ENCODE data around the gene SPINK6.

Gene SPINK6

DNA sequence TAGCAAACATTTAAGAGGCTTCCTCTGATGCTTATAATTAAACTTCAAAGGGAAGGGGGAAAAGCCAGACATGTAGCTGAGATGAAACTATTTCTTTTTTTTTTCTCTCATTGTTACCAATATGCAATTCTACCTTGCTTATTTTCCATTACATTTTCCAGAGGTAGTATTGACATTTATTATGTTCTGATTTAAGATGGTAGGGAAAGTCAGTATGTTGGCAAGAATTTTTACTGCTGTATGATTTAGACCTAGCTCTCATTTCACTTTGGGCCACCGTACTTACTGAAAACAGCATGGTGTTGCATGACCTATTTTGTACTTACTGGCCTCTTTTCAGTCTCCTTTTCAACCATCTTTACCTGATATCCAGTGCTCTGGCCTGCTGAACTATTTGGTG lies 9.6 kb upstream of the SPINK6 start:
- Histone ChIP-seq H3K9ac (ENCODE audit: low read length) (no peak overlapping the region), H3K79me1 (replicated peaks; ENCODE audit: low read length, poor library complexity, severe bottlenecking) (no peaks in the 10 kb centered on the region), H3K4me1 (ENCODE audit: control insufficient read depth, insufficient read depth, low read depth, low read length) (no peaks in the 10 kb centered on the region), H3K14ac (ENCODE audit: low read length in 2 of 2) (no peak overlapping the region), H3K27ac (ENCODE audit: low read length, poor library complexity, severe bottlenecking) (no peak overlapping the region), H3K18ac (ENCODE audit: low read depth in 1 of 2, low read length in 2 of 2) (no peak overlapping the region), H3K4me3 (ENCODE audit: insufficient read depth in 1 of 2, low read depth in 1 of 2, low read length in 2 of 2) (no peak overlapping the region), H2BK12ac (ENCODE audit: low read length in 2 of 2) (no peak overlapping the region), H2BK5ac (ENCODE audit: low read depth, low read length, poor library complexity, severe bottlenecking) (no peak overlapping the region), H3K36me3 (ENCODE audit: control insufficient read depth in 1 of 2, insufficient read depth in 2 of 2, low read depth in 1 of 2, low read length in 2 of 2) (no peaks in the 10 kb centered on the region), H3K9me3 (ENCODE audit: control insufficient read depth, low read length) (no peaks in the 10 kb centered on the region), H4K91ac (ENCODE audit: low read length) (no peak overlapping the region), H4K8ac (ENCODE audit: low read length) (no peak overlapping the region), H3K23ac (ENCODE audit: low read length in 2 of 2) (no peak overlapping the region), H3K27me3 (ENCODE audit: control insufficient read depth in 1 of 2, insufficient read depth in 1 of 2, low read length in 2 of 2) (no peaks in the 10 kb centered on the region), H2BK15ac (ENCODE audit: low read depth, poor library complexity, severe bottlenecking) (no peak overlapping the region), H2AFZ (ENCODE audit: low read depth, low read length) (no peak overlapping the region), H3K4ac (ENCODE audit: low read depth in 1 of 2, low read length in 2 of 2) (no peak overlapping the region), H3K4me2 (ENCODE audit: low read length, poor library complexity, severe bottlenecking) (no peak overlapping the region), H2BK120ac (ENCODE audit: low read depth, low read length) (no peak overlapping the region), H2AK5ac (ENCODE audit: low read length, severe bottlenecking) (no peak overlapping the region)
- 100% methylated on average over 1 of the region's 1 CpG for WGBS
- no peak for DNase-seq

DNA sequence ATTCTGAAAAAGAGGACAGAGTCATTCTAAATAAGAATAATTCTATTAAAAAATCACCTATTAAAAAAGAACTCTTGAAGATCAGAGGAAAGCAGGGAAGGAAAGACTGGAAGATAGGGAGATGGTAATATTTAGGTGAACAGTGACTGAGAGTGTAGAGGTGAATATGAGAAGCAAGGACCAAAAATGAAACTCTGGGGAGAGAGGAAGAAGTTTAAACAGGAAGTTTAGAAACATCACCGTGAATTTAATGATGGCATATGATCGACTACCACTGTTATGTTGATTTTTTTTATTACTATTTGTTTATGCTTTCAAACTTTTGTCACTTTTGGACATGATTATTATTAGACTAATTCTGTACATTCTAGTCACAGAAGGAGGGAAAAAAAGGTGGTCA lies 1.7 kb upstream of the SPINK6 start:
- Histone ChIP-seq H3K14ac (ENCODE audit: low read length in 2 of 2) (no peak overlapping the region), H3K27ac (ENCODE audit: low read length, poor library complexity, severe bottlenecking) (no peak overlapping the region), H2AFZ (ENCODE audit: low read depth, low read length) (no peak overlapping the region), H3K4me2 (ENCODE audit: low read length, poor library complexity, severe bottlenecking) (no peak overlapping the region), H3K23ac (ENCODE audit: low read length in 2 of 2) (no peak overlapping the region), H3K36me3 (ENCODE audit: control insufficient read depth in 1 of 2, insufficient read depth in 2 of 2, low read depth in 1 of 2, low read length in 2 of 2) (no peaks in the 10 kb centered on the region), H2BK15ac (ENCODE audit: low read depth, poor library complexity, severe bottlenecking) (no peak overlapping the region), H3K79me1 (replicated peaks; ENCODE audit: low read length, poor library complexity, severe bottlenecking) (no peaks in the 10 kb centered on the region), H3K18ac (ENCODE audit: low read depth in 1 of 2, low read length in 2 of 2) (no peak overlapping the region), H3K9me3 (ENCODE audit: control insufficient read depth, low read length) (no peaks in the 10 kb centered on the region), H4K91ac (ENCODE audit: low read length) (no peak overlapping the region), H3K9ac (ENCODE audit: low read length) (no peak overlapping the region), H4K8ac (ENCODE audit: low read length) (no peak overlapping the region), H2BK120ac (ENCODE audit: low read depth, low read length) (no peak overlapping the region), H3K4me1 (ENCODE audit: control insufficient read depth, insufficient read depth, low read depth, low read length) (no peaks in the 10 kb centered on the region), H3K4ac (ENCODE audit: low read depth in 1 of 2, low read length in 2 of 2) (no peak overlapping the region), H2AK5ac (ENCODE audit: low read length, severe bottlenecking) (no peak overlapping the region), H3K27me3 (ENCODE audit: control insufficient read depth in 1 of 2, insufficient read depth in 1 of 2, low read length in 2 of 2) (no peaks in the 10 kb centered on the region), H3K4me3 (ENCODE audit: insufficient read depth in 1 of 2, low read depth in 1 of 2, low read length in 2 of 2) (no peak overlapping the region), H2BK5ac (ENCODE audit: low read depth, low read length, poor library complexity, severe bottlenecking) (no peak overlapping the region), H2BK12ac (ENCODE audit: low read length in 2 of 2) (no peak overlapping the region)
- WGBS, result no CpG with 5 or more reads among the region's 2 CpGs
- no peak for DNase-seq

DNA sequence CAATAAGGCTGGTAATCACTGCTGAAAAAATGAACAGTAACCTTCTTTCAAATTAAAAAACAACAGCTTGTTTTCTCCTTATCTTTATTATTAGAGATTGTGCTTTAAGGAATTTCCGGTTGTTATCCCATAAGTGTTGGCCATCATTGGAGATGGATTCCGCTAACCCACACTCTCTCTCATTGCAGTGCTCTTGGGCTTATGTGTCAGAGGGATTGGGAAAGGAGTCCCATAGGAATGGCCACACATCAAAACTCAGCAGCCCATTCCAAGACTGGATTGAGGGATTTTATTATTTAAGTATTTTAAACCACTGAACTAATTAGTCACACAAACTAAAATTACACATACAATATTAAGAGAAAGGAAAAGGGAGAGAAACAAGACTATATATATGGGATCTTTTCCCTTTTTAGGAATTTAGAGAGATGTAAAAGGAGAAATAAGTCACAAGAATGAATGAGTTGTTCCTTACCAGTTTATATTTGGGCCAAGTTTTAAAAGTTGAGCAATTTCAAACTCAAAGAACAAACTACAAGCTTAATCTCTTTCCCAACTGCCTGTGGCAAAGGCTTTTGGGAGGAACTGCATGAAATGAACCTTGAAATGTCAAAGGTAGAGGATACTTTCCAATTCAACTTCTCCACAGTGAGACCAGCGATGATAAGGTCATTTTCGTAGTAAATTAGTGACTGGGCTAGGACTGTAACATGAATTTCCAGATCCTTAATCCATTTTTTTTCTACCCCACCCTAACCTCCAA lies 2.4 kb downstream of the SPINK6 start:
- no peaks in the 10 kb centered on the region for H3K79me1 ChIP-seq (replicated peaks; ENCODE audit: low read length, poor library complexity, severe bottlenecking)
- H3K9ac ChIP-seq (ENCODE audit: low read length), result peak overlapping the region; percentile 22
- no peak overlapping the region for H4K8ac ChIP-seq (ENCODE audit: low read length)
- no peak overlapping the region for H2BK120ac ChIP-seq (ENCODE audit: low read depth, low read length)
- no peak overlapping the region for H3K4me2 ChIP-seq (ENCODE audit: low read length, poor library complexity, severe bottlenecking)
- no peak overlapping the region for H3K23ac ChIP-seq (ENCODE audit: low read length in 2 of 2)
- H2BK12ac ChIP-seq (ENCODE audit: low read length in 2 of 2), result no peak overlapping the region
- no peak overlapping the region for H2AFZ ChIP-seq (ENCODE audit: low read depth, low read length)
- no peak overlapping the region for H2BK5ac ChIP-seq (ENCODE audit: low read depth, low read length, poor library complexity, severe bottlenecking)
- no peak for DNase-seq
- no peaks in the 10 kb centered on the region for H3K36me3 ChIP-seq (ENCODE audit: control insufficient read depth in 1 of 2, insufficient read depth in 2 of 2, low read depth in 1 of 2, low read length in 2 of 2)
- H4K91ac ChIP-seq (ENCODE audit: low read length), result no peak overlapping the region
- WGBS, result 100% methylated on average over 4 of the region's 4 CpGs
- H2AK5ac ChIP-seq (ENCODE audit: low read length, severe bottlenecking), result no peak overlapping the region
- no peaks in the 10 kb centered on the region for H3K9me3 ChIP-seq (ENCODE audit: control insufficient read depth, low read length)
- H3K4ac ChIP-seq (ENCODE audit: low read depth in 1 of 2, low read length in 2 of 2), result no peak overlapping the region
- H2BK15ac ChIP-seq (ENCODE audit: low read depth, poor library complexity, severe bottlenecking), result no peak overlapping the region
- H3K18ac ChIP-seq (ENCODE audit: low read depth in 1 of 2, low read length in 2 of 2), result no peak overlapping the region
- H3K27me3 ChIP-seq (ENCODE audit: control insufficient read depth in 1 of 2, insufficient read depth in 1 of 2, low read length in 2 of 2), result no peaks in the 10 kb centered on the region
- no peak overlapping the region for H3K14ac ChIP-seq (ENCODE audit: low read length in 2 of 2)
- no peak overlapping the region for H3K27ac ChIP-seq (ENCODE audit: low read length, poor library complexity, severe bottlenecking)
- no peaks in the 10 kb centered on the region for H3K4me1 ChIP-seq (ENCODE audit: control insufficient read depth, insufficient read depth, low read depth, low read length)
- no peak overlapping the region for H3K4me3 ChIP-seq (ENCODE audit: insufficient read depth in 1 of 2, low read depth in 1 of 2, low read length in 2 of 2)

DNA sequence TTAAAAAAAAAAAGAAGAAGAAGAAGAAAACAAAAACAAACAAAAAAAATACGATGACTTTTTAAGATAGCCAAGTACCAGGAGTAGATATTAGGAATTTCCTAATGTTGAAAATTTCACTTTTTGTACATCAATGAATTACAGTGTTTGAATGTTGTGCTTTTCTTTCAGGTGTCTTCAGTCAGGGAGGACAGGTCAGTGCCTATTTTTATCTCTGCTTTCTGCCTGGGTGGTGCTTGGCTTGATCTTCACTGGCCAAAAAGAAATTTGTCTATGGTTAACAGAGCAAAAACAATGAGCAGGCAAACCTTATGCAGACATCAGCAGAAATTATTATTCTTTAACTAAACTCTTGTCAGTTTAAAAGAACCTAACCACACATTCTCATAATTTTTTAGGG lies 3.0 kb downstream of the SPINK6 start:
- no peak overlapping the region for H2BK15ac ChIP-seq (ENCODE audit: low read depth, poor library complexity, severe bottlenecking)
- no peaks in the 10 kb centered on the region for H3K36me3 ChIP-seq (ENCODE audit: control insufficient read depth in 1 of 2, insufficient read depth in 2 of 2, low read depth in 1 of 2, low read length in 2 of 2)
- no peak overlapping the region for H2BK12ac ChIP-seq (ENCODE audit: low read length in 2 of 2)
- H3K27me3 ChIP-seq (ENCODE audit: control insufficient read depth in 1 of 2, insufficient read depth in 1 of 2, low read length in 2 of 2), result no peaks in the 10 kb centered on the region
- no peak overlapping the region for H3K4ac ChIP-seq (ENCODE audit: low read depth in 1 of 2, low read length in 2 of 2)
- no peak overlapping the region for H2BK5ac ChIP-seq (ENCODE audit: low read depth, low read length, poor library complexity, severe bottlenecking)
- no CpG with 5 or more reads among the region's 1 CpG for WGBS
- no peak for DNase-seq
- H3K4me1 ChIP-seq (ENCODE audit: control insufficient read depth, insufficient read depth, low read depth, low read length), result no peaks in the 10 kb centered on the region
- no peak overlapping the region for H3K4me2 ChIP-seq (ENCODE audit: low read length, poor library complexity, severe bottlenecking)
- no peak overlapping the region for H4K8ac ChIP-seq (ENCODE audit: low read length)
- no peak overlapping the region for H2AK5ac ChIP-seq (ENCODE audit: low read length, severe bottlenecking)
- H3K4me3 ChIP-seq (ENCODE audit: insufficient read depth in 1 of 2, low read depth in 1 of 2, low read length in 2 of 2), result no peak overlapping the region
- H3K9ac ChIP-seq (ENCODE audit: low read length), result peak overlapping the region; percentile 22
- H2AFZ ChIP-seq (ENCODE audit: low read depth, low read length), result no peak overlapping the region
- H3K9me3 ChIP-seq (ENCODE audit: control insufficient read depth, low read length), result no peaks in the 10 kb centered on the region
- no peak overlapping the region for H3K23ac ChIP-seq (ENCODE audit: low read length in 2 of 2)
- no peak overlapping the region for H3K14ac ChIP-seq (ENCODE audit: low read length in 2 of 2)
- H3K27ac ChIP-seq (ENCODE audit: low read length, poor library complexity, severe bottlenecking), result no peak overlapping the region
- no peak overlapping the region for H2BK120ac ChIP-seq (ENCODE audit: low read depth, low read length)
- H3K79me1 ChIP-seq (replicated peaks; ENCODE audit: low read length, poor library complexity, severe bottlenecking), result no peaks in the 10 kb centered on the region
- H3K18ac ChIP-seq (ENCODE audit: low read depth in 1 of 2, low read length in 2 of 2), result no peak overlapping the region
- H4K91ac ChIP-seq (ENCODE audit: low read length), result no peak overlapping the region
